ENCODE measurements around the gene GSTK1. TPM values are rescaled to one million over a fixed set of nuclear protein-coding genes. Genes with fewer than 3 reads are reported as not detected.
"Not testable (repeated sequence)": the region's sequence is repeated elsewhere in the genome, so short reads cannot be mapped to it uniquely, and the experiment has no call there.

The GSTK1 gene
- 141 and 171 TPM in 2 replicates for total RNA-seq

- DNase-seq (ENCODE audit: extremely low read depth, low read depth, low spot score) = no peak
These were observed at the start of gene GSTK1 for GRCh38 chr7:143263266-143264195. GSTK1 (plus strand) TSS chr7:143263441; CDS start chr7:143263514, 73 bp downstream.

DNA sequence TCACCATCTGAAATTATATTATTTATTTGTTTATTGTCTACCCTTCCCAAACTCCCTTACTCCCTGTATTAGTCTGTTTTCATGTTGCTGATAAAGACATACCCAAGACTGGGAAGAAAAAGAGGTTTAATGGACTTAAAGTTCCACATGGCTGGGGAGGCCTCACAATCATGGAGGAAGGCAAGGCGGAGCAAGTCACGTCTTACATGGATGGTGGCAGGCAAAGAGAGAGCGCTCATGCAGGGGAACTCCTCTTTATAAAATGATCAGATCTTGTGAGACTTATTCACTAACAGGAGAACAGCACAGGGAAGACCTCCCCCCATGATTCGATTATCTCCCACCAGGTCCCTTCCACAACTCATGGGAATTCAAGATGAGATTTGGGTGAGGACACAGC is 49.8 kb upstream of the GSTK1 start:
- DNase-seq (ENCODE audit: extremely low read depth, low read depth, low spot score) = not testable (repeated sequence)

GRCh38 chr7:143214789-143215679 is 48.2 kb upstream of the GSTK1 start:
- DNase-seq (ENCODE audit: extremely low read depth, low read depth, low spot score) = peak; percentile 90

DNA sequence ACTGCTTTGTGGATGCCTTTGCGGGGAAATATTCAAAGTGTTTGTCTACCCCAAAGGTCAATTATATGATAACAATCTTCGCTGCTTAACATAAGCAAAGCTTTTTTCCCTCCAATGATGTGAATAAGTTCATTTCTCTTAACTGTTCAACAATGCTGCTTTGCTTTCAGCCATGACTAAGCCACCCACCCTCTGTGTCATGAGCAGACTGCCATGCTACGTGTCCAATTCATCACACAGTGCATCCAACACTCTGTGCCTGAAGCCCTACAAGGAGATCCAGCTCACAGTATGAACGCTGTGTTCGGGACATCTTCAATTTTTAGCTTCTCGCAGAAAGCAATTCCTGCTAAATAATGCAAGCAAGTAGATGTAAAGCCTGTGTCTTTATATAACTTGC is 47.1 kb upstream of the GSTK1 start:
- DNase-seq (ENCODE audit: extremely low read depth, low read depth, low spot score) = no peak

DNA sequence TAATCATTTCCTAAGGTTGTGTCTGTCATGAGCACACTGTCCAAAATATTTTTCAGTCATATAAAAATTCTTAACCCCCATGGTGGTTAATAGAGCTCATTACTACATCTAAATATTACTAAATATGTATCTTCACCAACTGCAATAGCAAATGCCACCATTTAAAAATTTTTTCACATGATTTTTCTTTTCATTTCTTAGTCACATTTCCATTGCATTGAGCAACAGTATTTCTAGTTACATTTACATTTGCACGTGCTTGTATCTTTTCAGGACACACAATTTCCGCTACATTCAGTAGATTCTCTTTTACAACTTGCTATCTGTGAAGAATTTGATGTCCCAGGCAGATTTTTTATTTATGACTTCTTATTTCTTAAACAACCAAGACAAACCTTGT is 46.6 kb upstream of the GSTK1 start:
- DNase-seq (ENCODE audit: extremely low read depth, low read depth, low spot score) = no peak

DNA sequence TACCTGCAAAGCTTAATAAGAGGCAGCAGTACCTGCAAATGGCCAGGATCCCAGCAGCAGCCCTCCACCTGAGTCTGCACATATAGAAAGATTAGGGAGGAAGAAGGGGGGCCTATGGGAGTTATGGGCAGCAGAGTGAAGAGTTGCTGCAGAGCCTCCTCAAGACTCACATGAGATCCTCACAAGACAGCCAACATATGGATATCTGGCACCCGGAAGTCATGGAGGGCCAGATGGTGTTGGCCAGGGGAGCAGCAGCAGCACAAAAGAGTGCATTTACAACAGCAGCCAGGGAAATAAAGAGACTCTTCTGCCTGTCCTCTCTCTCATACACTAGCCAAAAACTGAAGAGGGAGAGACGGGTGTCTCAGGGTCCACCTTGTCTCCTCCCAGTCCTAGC is 45.4 kb upstream of the GSTK1 start:
- no peak for DNase-seq (ENCODE audit: extremely low read depth, low read depth, low spot score)

DNA sequence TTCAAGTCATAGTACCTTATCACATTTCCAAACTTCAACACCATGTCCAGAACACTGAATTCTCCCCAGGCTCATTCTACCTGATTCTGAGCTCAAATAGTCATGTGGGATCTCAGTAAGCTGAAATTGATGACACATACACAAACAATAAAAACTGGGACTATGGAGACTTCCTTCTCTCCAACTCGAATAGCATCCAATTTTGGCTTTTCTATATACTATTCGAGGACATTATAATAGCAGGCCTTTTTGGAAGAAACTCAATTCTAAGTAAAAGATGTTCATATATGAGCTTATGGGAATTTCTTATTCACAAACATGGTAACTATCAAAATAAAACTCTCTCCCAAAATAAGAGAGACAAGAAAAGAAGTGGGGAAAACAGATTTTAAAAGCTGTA is 42.0 kb upstream of the GSTK1 start:
- DNase-seq (ENCODE audit: extremely low read depth, low read depth, low spot score) = no peak

GRCh38 chr7:143221737-143222136 is 41.5 kb upstream of the GSTK1 start, which contains the start of gene TAS2R40:
TAS2R40 (plus strand) TSS chr7:143222037; CDS start chr7:143222079, 42 bp downstream.
- no peak for DNase-seq (ENCODE audit: extremely low read depth, low read depth, low spot score)

- DNase-seq (ENCODE audit: extremely low read depth, low read depth, low spot score) = no peak
These were observed 40.5 kb upstream of the GSTK1 start for GRCh38 chr7:143222782-143223181.

DNA sequence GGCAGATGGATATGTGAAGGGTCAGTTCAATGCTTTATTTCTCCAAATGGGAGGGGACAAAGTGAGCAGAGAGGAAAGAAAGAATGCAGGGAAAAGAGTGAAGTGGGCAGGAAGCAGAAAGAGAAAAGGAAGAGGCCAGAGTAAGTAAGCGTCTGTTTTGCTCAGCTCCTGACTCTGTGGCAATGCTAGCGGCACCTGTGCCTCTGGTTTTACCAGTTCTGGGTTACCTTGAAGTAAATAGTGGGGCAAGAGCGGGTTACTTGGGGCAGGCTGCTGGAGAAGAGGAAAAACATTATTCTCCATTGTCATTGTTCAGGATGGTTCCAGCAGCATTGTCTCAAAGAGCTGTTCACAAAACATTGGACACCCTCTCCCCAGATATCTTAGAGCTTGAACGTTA is 39.5 kb upstream of the GSTK1 start:
- DNase-seq (ENCODE audit: extremely low read depth, low read depth, low spot score) = no peak

GRCh38 chr7:143225047-143225446 is 38.2 kb upstream of the GSTK1 start:
- no peak for DNase-seq (ENCODE audit: extremely low read depth, low read depth, low spot score)

DNA sequence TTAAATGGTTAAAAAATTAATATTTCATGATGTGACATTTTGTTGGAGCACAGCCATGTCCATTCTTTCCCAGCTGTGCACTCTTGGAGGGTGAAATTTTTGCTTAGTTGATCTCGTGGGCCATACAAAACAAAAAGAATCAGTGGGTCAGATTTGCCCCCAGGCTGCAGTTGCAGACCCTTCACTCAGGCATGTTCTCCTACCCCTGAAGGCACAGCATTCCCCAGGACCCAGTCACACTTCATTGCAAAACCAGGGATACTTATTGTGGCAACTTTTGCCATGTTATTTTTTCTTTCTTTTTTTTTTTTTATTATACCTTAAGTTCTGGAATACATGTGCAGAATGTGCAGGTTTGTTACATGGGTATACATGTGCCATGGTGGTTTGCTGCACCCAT is 35.4 kb upstream of the GSTK1 start:
- DNase-seq (ENCODE audit: extremely low read depth, low read depth, low spot score) = no peak

- no peak for DNase-seq (ENCODE audit: extremely low read depth, low read depth, low spot score)
These were observed 34.0 kb upstream of the GSTK1 start for GRCh38 chr7:143229054-143229790.

- no peak for DNase-seq (ENCODE audit: extremely low read depth, low read depth, low spot score)
These were observed 32.4 kb upstream of the GSTK1 start for GRCh38 chr7:143230602-143231457.

- DNase-seq (ENCODE audit: extremely low read depth, low read depth, low spot score) = no peak
These were observed 29.3 kb upstream of the GSTK1 start for GRCh38 chr7:143233816-143234532.

- no peak for DNase-seq (ENCODE audit: extremely low read depth, low read depth, low spot score)
These were observed 28.7 kb upstream of the GSTK1 start for GRCh38 chr7:143234533-143234875.

GRCh38 chr7:143235561-143235960 is 27.7 kb upstream of the GSTK1 start:
- no peak for DNase-seq (ENCODE audit: extremely low read depth, low read depth, low spot score)

DNA sequence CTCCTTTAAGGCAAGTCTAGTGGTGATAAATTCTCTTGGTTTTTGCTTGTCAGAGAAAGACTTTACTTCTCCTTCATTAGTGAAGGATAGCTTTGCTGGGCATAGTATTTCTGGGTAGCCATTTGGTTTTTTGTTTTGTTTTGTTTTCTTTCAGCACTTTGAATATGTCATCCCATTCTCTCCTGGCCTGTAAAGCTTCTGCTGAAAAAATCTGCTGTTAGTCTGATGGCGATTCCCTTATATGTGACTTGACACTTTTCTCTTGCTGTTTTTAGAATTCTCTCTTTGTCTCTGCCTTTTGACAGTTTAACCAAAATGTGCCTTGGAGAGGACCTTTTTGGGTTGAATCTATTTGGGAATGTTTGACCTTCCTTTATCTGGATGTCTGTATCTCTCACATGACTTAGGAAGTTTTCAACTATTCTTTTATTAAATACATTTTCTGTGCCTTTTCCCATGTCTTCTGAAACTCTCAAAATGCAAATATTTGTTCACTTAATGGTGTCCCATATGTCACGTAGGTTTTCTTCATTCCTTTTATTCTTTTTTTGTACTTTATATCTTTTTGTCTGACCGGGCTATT is 26.7 kb upstream of the GSTK1 start:
- DNase-seq (ENCODE audit: extremely low read depth, low read depth, low spot score) = no peak

- DNase-seq (ENCODE audit: extremely low read depth, low read depth, low spot score) = no peak
These were observed 25.9 kb upstream of the GSTK1 start for GRCh38 chr7:143237366-143237765.

Measured in glomerular endothelial cell (primary cell).